HepG2 (cell line): ENCODE results near the gene SLC35F4. TPM values are rescaled to one million over a fixed set of nuclear protein-coding genes. Genes with fewer than 3 reads are reported as not detected.

ENCODE experiments used
- ATAC-seq: fragments of 200-7000 bp; cut with Tn5 transposase; 3 replicates; pipeline ENCODE4 v1.9.1; 2020; ENCODE audit warnings: mild to moderate bottlenecking, moderate library complexity
- BruUV-seq: library from RNA; stranded (reverse); fragments of 400-500 nt; replicated peaks from 2 replicates; lab custom pipeline; 2021; lab: Mats Ljungman, UMichigan
- CTCF ChIA-PET: fragments of 300-600 bp; formaldehyde crosslinking; extraction: SDS; loops from one replicate; lab custom pipeline; 2021; ENCODE audit warnings: low total read pairs, inconsistent platforms, low intra/inter-chr PET ratio; lab: Yijun Ruan, JAX
- POLR2A ChIA-PET: fragments of 350-600 bp; sonication (Branson Sonifier 250); formaldehyde crosslinking; loops from one replicate; lab custom pipeline; 2020; ENCODE audit warnings: antibody characterized with exemption, inconsistent platforms; lab: Yijun Ruan, JAX
- DNase-seq: peaks from one replicate; pipeline ENCODE4 v3.0.0-alpha.2; 2015; ENCODE audit warnings: low spot score
- FAIRE-seq: peaks from 3 replicates; lab custom pipeline; 2011; peaks lifted over from hg19 to GRCh38; lab: Jason Lieb, UNC
- H2AFZ ChIP-seq: one replicate; pipeline ENCODE4 v1.6.1; 2011; ENCODE audit warnings: low read length, inconsistent platforms
- H3K27ac ChIP-seq: fragments of 300-600 bp; 3 replicates; pipeline ENCODE4 v1.8.0; 2011; ENCODE audit warnings: mixed run types, mild to moderate bottlenecking, mixed read lengths, low read length, inconsistent platforms; ENCODE audit not compliant: insufficient read depth; ENCODE audit errors: extremely low read length
- H3K27me3 ChIP-seq, 2 experiments: fragments of 200-600 bp in 1 of 2; 2 replicates in 1 of 2; 3 replicates in 1 of 2; pipeline versions ENCODE4 v1.6.0 to v1.8.0; 2011; ENCODE audit warnings: low read length in 2 of 2, mild to moderate bottlenecking in 2 of 2, moderate library complexity in 2 of 2, inconsistent platforms in 1 of 2; ENCODE audit not compliant: insufficient read depth in 2 of 2, control insufficient read depth in 1 of 2
- H3K36me3 ChIP-seq, 2 experiments: fragments of 200-600 bp in 1 of 2; replicated peaks in 1 of 2; 2 replicates in 1 of 2; 3 replicates in 1 of 2; pipeline versions ENCODE4 v1.5.1 to v1.8.0; 2011; ENCODE audit warnings: low read length in 2 of 2, inconsistent platforms in 1 of 2; ENCODE audit not compliant: insufficient read depth in 2 of 2, control insufficient read depth in 1 of 2
- H3K4me1 ChIP-seq: 2 replicates; pipeline ENCODE4 v1.5.1; 2012; ENCODE audit warnings: low read length, inconsistent platforms; ENCODE audit not compliant: insufficient read depth
- H3K4me2 ChIP-seq: 2 replicates; pipeline ENCODE4 v1.6.0; 2011; ENCODE audit warnings: low read depth, low read length, inconsistent platforms
- H3K4me3 ChIP-seq, 3 experiments: fragments of 200-600 bp in 1 of 3; sonication (generic), shearing (Covaris generic) in 1 of 3; replicated peaks in 1 of 3; 2 replicates each; pipeline ENCODE4 v1.5.1; 2011 to 2016; ENCODE audit warnings: low read length in 3 of 3, inconsistent platforms in 2 of 3, low read depth in 2 of 3, mild to moderate bottlenecking in 2 of 3, control low read depth in 1 of 3, mixed read lengths in 1 of 3; ENCODE audit not compliant: insufficient read depth in 1 of 3
- H3K79me2 ChIP-seq: one replicate; pipeline ENCODE4 v1.6.1; 2011; ENCODE audit warnings: low read length, inconsistent platforms; ENCODE audit not compliant: insufficient read depth
- H3K9ac ChIP-seq: 2 replicates; pipeline ENCODE4 v1.6.0; 2011; ENCODE audit warnings: mild to moderate bottlenecking, low read depth, low read length, inconsistent platforms; ENCODE audit not compliant: insufficient read depth
- H3K9me3 ChIP-seq: 2 replicates; pipeline ENCODE4 v1.5.1; 2012; ENCODE audit warnings: mild to moderate bottlenecking, low read length
- H4K20me1 ChIP-seq: 2 replicates; pipeline ENCODE4 v1.6.0; 2011; ENCODE audit warnings: inconsistent platforms, mild to moderate bottlenecking, low read length, moderate library complexity; ENCODE audit not compliant: insufficient read depth
- CREM ChIP-seq, 2 experiments: sonication (generic) in 1 of 2; formaldehyde crosslinking in 1 of 2; IDR thresholded peaks; 2 replicates each; pipeline versions ENCODE4 v1.4.0 to v1.6.1; 2016 to 2020; ENCODE audit warnings: antibody characterized with exemption in 1 of 2, mild to moderate bottlenecking in 1 of 2, missing genetic modification reagents in 1 of 2
- GATAD1 ChIP-seq: IDR thresholded peaks from 2 replicates; pipeline ENCODE4 v1.6.1; 2016; ENCODE audit warnings: missing genetic modification reagents, missing compliant biosample characterization
- HHEX ChIP-seq: IDR thresholded peaks from 2 replicates; pipeline ENCODE4 v1.6.1; 2016; ENCODE audit warnings: control low read depth
- JARID2 ChIP-seq: sonication (generic); formaldehyde crosslinking; IDR thresholded peaks from 2 replicates; pipeline ENCODE4 v1.8.1; 2023; ENCODE audit warnings: missing genetic modification reagents, inconsistent platforms; ENCODE audit not compliant: insufficient replicate concordance
- KAT8 ChIP-seq: IDR thresholded peaks from 2 replicates; pipeline ENCODE4 v1.6.1; 2016; ENCODE audit warnings: missing genetic modification reagents, missing compliant biosample characterization
- RBFOX2 ChIP-seq: fragments of 200-400 bp; formaldehyde crosslinking; IDR thresholded peaks from 2 replicates; pipeline ENCODE4 v1.6.1; 2017; ENCODE audit warnings: low read depth, mild to moderate bottlenecking, low read length
- REL ChIP-seq: sonication (generic); formaldehyde crosslinking; conservative IDR thresholded peaks from 2 replicates; pipeline ENCODE4 v1.8.0; 2022; ENCODE audit warnings: mild to moderate bottlenecking, missing genetic modification reagents, moderate library complexity
- SNRNP70 ChIP-seq: fragments of 200-400 bp; formaldehyde crosslinking; IDR thresholded peaks from 2 replicates; pipeline ENCODE4 v1.6.1; 2017; ENCODE audit warnings: mild to moderate bottlenecking, low read depth, low read length, moderate library complexity
- U2AF2 ChIP-seq: fragments of 200-400 bp; formaldehyde crosslinking; IDR thresholded peaks from 2 replicates; pipeline ENCODE4 v1.6.1; 2017; ENCODE audit warnings: low read depth, mild to moderate bottlenecking, low read length
- ZBTB1 ChIP-seq: sonication (generic); formaldehyde crosslinking; IDR thresholded peaks from 2 replicates; pipeline ENCODE4 v1.4.0; 2020; ENCODE audit warnings: missing genetic modification reagents, borderline replicate concordance
- ZBTB38 ChIP-seq: sonication (generic); formaldehyde crosslinking; IDR thresholded peaks from 2 replicates; pipeline ENCODE4 v1.5.1; 2020; ENCODE audit warnings: mild to moderate bottlenecking, missing genetic modification reagents
- ZNF335 ChIP-seq: sonication (generic); formaldehyde crosslinking; IDR thresholded peaks from 2 replicates; pipeline ENCODE4 v1.4.0; 2020; ENCODE audit warnings: missing genetic modification reagents
- ZNF556 ChIP-seq: sonication (generic); formaldehyde crosslinking; IDR thresholded peaks from 2 replicates; pipeline ENCODE4 v1.4.0; 2020; ENCODE audit warnings: mild to moderate bottlenecking, missing genetic modification reagents, borderline replicate concordance
- ZNF589 ChIP-seq: sonication (generic); formaldehyde crosslinking; conservative IDR thresholded peaks from 2 replicates; pipeline ENCODE4 v1.8.0; 2022; ENCODE audit warnings: mild to moderate bottlenecking, moderate library complexity, missing genetic modification reagents
- ZNF670 ChIP-seq: sonication (generic); formaldehyde crosslinking; IDR thresholded peaks from 2 replicates; pipeline ENCODE4 v1.8.0; 2022; ENCODE audit warnings: mild to moderate bottlenecking, missing genetic modification reagents, borderline replicate concordance
- WGBS: methylation state at CpG from one replicate; pipeline ENCODE4 v1.1.6; 2017; ENCODE audit warnings: low lambda C conversion rate; 5-methylcytosine and 5-hydroxymethylcytosine counted together
- in situ Hi-C: cut with HindIII; loops from 2 replicates; pipeline ENCODE4 v1.10.0; 2017; ENCODE audit warnings: low pct_unique_long_range_greater_than_20kb; ENCODE audit not compliant: extremely low pct_ligation_motif_present
- intact Hi-C: fragments of 100-400 bp; cut with micrococcal nuclease; formaldehyde crosslinking; loops from one replicate; pipeline ENCODE4 v1.10.0; 2022; ENCODE audit not compliant: unreplicated experiment
- polyA plus RNA-seq, 8 experiments: library from polyadenylated mRNA; depleted of rRNA in 3 of 8; stranded (reverse) in 7 of 8; unstranded in 1 of 8; fragments of >200 nt; fragmentation: Illumina TruSeq in 4 of 8; extraction: Trizol in 4 of 8; gene quantifications; 2 replicates each; pipeline versions ENCODE4 v1.2.1 to v1.2.3, GENCODE V29; 2011 to 2016; ENCODE audit warnings: low read depth in 4 of 8, missing spikeins in 1 of 8, mixed read lengths in 1 of 8; ENCODE audit not compliant: insufficient read depth in 1 of 8
- total RNA-seq, 5 experiments: library from RNA; depleted of rRNA; stranded (reverse); fragments of >200 nt; fragmentation: Illumina TruSeq; extraction: Trizol; gene quantifications; 2 replicates each; pipeline ENCODE4 v1.2.3, GENCODE V29; 2016; ENCODE audit warnings: low read depth in 1 of 5
- TF ChIP-seq, protein P1 (sequence below): sonication (generic); formaldehyde crosslinking; IDR thresholded peaks from 2 replicates; pipeline ENCODE4 v1.4.0; 2020; ENCODE audit warnings: missing genetic modification reagents, low read depth, mild to moderate bottlenecking, borderline replicate concordance
- TF ChIP-seq, protein P2 (sequence below): sonication (generic); formaldehyde crosslinking; IDR thresholded peaks from 2 replicates; pipeline ENCODE4 v1.5.1; 2020; ENCODE audit warnings: mild to moderate bottlenecking, missing genetic modification reagents, borderline replicate concordance

The SLC35F4 gene
- total and polyA plus RNA-seq, 2 of the 13 experiments (the other 11 are each of a cell fraction or from before 2014, with no cell fraction given) = not detected

DNA sequence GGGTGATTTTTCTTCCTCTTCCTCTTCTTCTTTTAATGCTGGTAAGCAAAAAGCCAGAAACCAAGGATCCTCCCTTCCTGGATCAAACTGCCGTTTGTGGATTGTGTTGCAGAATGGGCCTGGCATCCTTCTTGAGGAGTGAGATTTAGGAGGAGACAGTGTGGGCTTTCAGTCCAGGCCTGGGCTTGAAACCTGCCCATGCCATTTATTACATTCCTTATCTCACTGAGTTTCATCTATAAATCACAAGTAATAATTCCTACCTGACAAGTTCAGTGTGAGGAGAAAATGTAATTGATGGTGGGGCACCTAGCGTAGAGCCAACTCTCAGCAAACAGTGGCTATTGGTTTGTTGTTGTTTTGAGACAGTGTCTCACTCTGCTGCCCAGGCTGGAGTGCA lies 126.4 kb downstream of the SLC35F4 start:
- Histone ChIP-seq H4K20me1 (no peaks in the 10 kb centered on the region), H2AFZ (no peak overlapping the region), H3K4me2 (no peak overlapping the region), H3K79me2 (no peaks in the 10 kb centered on the region), H3K9ac (no peak overlapping the region), H3K4me3 (no peak overlapping the region), H3K36me3 (no peaks in the 10 kb centered on the region), H3K27ac (no peak overlapping the region), H3K27me3 (no peaks in the 10 kb centered on the region), H3K4me1 (no peaks in the 10 kb centered on the region), H3K9me3 (no peaks in the 10 kb centered on the region)
- POLR2A ChIA-PET = no interaction called here
- WGBS = 0% methylated on average over 2 of the region's 2 CpGs
- TF ChIP-seq ZBTB1 (CRISPR knock-in tag) (no peak), JARID2 (CRISPR knock-in tag) (no peak), ZNF335 (no peak), REL (CRISPR knock-in tag) (no peak), ZBTB38 (CRISPR knock-in tag) (no peak), RBFOX2 (no peak), GATAD1 (CRISPR knock-in tag) (no peak), ZNF670 (CRISPR knock-in tag) (no peak)
- TF ChIP-seq, protein P1, sequence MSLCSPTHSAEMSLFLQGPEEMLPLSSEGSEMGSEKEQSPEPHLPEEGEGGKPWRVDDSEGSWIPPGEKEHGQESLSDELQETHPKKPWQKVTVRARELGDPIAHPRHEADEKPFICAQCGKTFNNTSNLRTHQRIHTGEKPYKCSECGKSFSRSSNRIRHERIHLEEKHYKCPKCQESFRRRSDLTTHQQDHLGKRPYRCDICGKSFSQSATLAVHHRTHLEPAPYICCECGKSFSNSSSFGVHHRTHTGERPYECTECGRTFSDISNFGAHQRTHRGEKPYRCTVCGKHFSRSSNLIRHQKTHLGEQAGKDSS (CRISPR knock-in tag) = no peak
- no peak for FAIRE-seq
- no peak for ATAC-seq
- no TSS peak for BruUV-seq
- no peak for DNase-seq
- CTCF ChIA-PET = no interaction called here
- in situ Hi-C loops (no loop called here), intact Hi-C loops (no loop called here)

DNA sequence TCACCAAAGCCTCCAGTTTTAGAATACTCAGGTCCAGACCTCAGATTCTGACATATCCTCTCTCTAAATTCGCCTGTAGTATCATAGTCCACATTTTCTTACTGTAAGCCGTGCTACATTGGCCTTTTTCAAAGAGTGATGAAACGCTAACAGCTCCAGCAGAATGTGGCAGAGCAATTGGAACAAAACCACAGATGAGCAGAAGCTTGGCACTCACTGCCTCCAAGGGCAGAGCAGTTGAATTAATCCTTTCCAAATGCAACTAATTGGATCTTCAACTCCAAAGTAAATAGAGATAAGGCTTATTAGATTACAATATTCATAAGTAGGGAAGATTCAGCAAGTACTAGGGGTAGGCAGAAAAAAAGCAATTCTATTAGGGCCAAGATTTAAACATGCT lies 128.3 kb downstream of the SLC35F4 start:
- no peak for FAIRE-seq
- Histone ChIP-seq H4K20me1 (no peaks in the 10 kb centered on the region), H3K4me1 (no peaks in the 10 kb centered on the region), H3K9ac (no peak overlapping the region), H3K9me3 (no peaks in the 10 kb centered on the region), H2AFZ (no peak overlapping the region), H3K36me3 (no peaks in the 10 kb centered on the region), H3K27ac (no peak overlapping the region), H3K27me3 (no peaks in the 10 kb centered on the region), H3K4me2 (no peak overlapping the region), H3K79me2 (no peaks in the 10 kb centered on the region), H3K4me3 (no peak overlapping the region)
- POLR2A ChIA-PET = no interaction called here
- no peak for ATAC-seq
- BruUV-seq = no TSS peak
- CTCF ChIA-PET = no interaction called here
- no peak for DNase-seq
- in situ Hi-C loops = no loop called here
- intact Hi-C loops = no loop called here
- WGBS = 2% methylated on average over 3 of the region's 3 CpGs
- TF ChIP-seq HHEX (CRISPR knock-in tag) (no peak), KAT8 (no peak), ZNF589 (no peak), SNRNP70 (no peak), U2AF2 (no peak), CREM (IDR thresholded peaks at IDR 0.05) (no peak), CREM (CRISPR knock-in tag; IDR thresholded peaks at IDR 0.05) (no peak), ZNF556 (no peak)
- TF ChIP-seq, protein P2, sequence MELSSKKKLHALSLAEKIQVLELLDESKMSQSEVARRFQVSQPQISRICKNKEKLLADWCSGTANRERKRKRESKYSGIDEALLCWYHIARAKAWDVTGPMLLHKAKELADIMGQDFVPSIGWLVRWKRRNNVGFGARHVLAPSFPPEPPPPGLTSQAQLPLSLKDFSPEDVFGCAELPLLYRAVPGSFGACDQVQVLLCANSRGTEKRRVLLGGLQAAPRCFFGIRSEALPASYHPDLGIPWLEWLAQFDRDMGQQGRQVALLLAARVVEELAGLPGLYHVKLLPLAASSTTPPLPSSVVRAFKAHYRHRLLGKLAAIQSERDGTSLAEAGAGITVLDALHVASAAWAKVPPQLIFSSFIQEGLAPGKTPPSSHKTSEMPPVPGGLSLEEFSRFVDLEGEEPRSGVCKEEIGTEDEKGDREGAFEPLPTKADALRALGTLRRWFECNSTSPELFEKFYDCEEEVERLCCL (CRISPR knock-in tag) = no peak
